Camera-type eye (tissue), 1 donor: ENCODE data around the gene TFEC. TPM values are rescaled to one million over a fixed set of nuclear protein-coding genes. Genes with fewer than 3 reads are reported as not detected.

Experiments
- total RNA-seq: library from RNA; depleted of rRNA; stranded (reverse); fragments of >200 nt; gene quantifications from one replicate; pipeline ENCODE4 v1.2.3, GENCODE V29; 2014

TFEC gene, protein sequence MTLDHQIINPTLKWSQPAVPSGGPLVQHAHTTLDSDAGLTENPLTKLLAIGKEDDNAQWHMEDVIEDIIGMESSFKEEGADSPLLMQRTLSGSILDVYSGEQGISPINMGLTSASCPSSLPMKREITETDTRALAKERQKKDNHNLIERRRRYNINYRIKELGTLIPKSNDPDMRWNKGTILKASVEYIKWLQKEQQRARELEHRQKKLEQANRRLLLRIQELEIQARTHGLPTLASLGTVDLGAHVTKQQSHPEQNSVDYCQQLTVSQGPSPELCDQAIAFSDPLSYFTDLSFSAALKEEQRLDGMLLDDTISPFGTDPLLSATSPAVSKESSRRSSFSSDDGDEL
- total RNA-seq = 4.5 TPM

DNA sequence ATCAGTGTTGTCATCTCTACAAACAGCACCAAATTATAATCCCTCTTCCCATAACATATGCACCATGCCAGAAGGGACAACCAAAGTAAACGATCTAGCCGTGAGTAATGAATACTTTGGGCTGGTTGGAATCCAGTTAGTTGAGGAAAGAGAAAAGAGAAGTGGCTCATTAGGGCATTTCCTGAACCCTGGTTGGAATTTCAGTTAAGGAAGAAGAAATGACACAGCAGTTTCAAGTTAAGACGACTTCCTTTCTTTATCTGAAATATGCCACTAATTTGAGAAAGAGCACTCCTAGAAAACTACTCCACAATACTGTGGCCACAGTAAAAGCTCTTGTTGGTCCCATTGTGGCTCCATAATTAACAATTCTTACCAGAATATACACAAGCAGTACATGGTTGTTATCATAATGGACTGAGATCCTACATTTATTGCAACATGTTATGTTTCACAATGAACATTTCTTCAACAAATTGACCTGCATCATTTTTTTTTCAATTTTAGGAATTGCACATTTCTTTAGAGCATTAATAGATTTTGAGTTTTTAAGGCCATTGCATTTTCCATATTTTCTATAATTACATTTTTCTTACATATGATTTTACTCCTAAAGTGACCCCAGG is at the start of gene TFEC:
TSS of gene TFEC (minus strand) at position 113 of the 626 bp plus-strand sequence. CDS start 46,322 bp downstream, outside the sequence.

Other genes starting within 250 kb of the TFEC start
- 76.4 TPM for gene TES, start 179.8 kb upstream of the TFEC start, total RNA-seq